Measurements from ENCODE around the gene PEPD.

The PEPD gene

GRCh38 chr19:33546656-33547055, 25.1 kb upstream of the PEPD start:
- H3K4me1 ChIP-seq: no peaks in the 10 kb centered on the region
- H3K27me3 ChIP-seq: peaks cover 0 to 22% of the 10 kb centered on the region in 2 donors
- no peak for TF ChIP-seq CTCF (IDR thresholded peaks at IDR 0.05)
- H3K4me3 ChIP-seq: no peak overlapping the region
- intact Hi-C loops (cut with DNase I; ENCODE audit: low total_unique reads): no loop called here
- H3K36me3 ChIP-seq: no peaks in the 10 kb centered on the region
- no peak for DNase-seq
- no peak overlapping the region for H3K27ac ChIP-seq
- no peaks in the 10 kb centered on the region for H3K9me3 ChIP-seq

GRCh38 chr19:33545217-33545981, 23.8 kb upstream of the PEPD start:
- DNase-seq: no peak
- intact Hi-C loops (cut with DNase I; ENCODE audit: low total_unique reads): no loop called here
- Histone ChIP-seq H3K27me3 (peaks cover 0 to 30% of the 10 kb centered on the region in 2 donors), H3K27ac (no peak overlapping the region), H3K4me1 (no peaks in the 10 kb centered on the region), H3K4me3 (no peak overlapping the region), H3K36me3 (no peaks in the 10 kb centered on the region), H3K9me3 (no peaks in the 10 kb centered on the region)
- TF ChIP-seq CTCF (IDR thresholded peaks at IDR 0.05): no peak

- H3K27ac ChIP-seq: no peak overlapping the region
- no peak overlapping the region for H3K4me3 ChIP-seq
- H3K36me3 ChIP-seq: no peaks in the 10 kb centered on the region
- no peak for DNase-seq
- no peaks in the 10 kb centered on the region for H3K9me3 ChIP-seq
- no peaks in the 10 kb centered on the region for H3K4me1 ChIP-seq
- peaks cover 0 to 34% of the 10 kb centered on the region in 2 donors for H3K27me3 ChIP-seq
- TF ChIP-seq CTCF (IDR thresholded peaks at IDR 0.05): no peak
- intact Hi-C loops (cut with DNase I; ENCODE audit: low total_unique reads): no loop called here
These were observed 13.6 kb upstream of the PEPD start for GRCh38 chr19:33535226-33535625.

- intact Hi-C loops (cut with DNase I; ENCODE audit: low total_unique reads): no loop called here
- Histone ChIP-seq H3K27ac (no peak overlapping the region), H3K4me3 (no peak overlapping the region), H3K4me1 (no peaks in the 10 kb centered on the region), H3K36me3 (no peaks in the 10 kb centered on the region), H3K9me3 (no peaks in the 10 kb centered on the region), H3K27me3 (peaks cover 0 to 52% of the 10 kb centered on the region in 2 donors)
- no peak for DNase-seq
- TF ChIP-seq CTCF (IDR thresholded peaks at IDR 0.05): no peak
These were observed 11.4 kb upstream of the PEPD start for GRCh38 chr19:33532859-33533460.

- H3K27me3 ChIP-seq: peaks cover 0 to 62% of the 10 kb centered on the region in 2 donors
- H3K4me3 ChIP-seq: no peak overlapping the region
- H3K4me1 ChIP-seq: no peaks in the 10 kb centered on the region
- DNase-seq: no peak
- intact Hi-C loops (cut with DNase I; ENCODE audit: low total_unique reads): no loop called here
- H3K36me3 ChIP-seq: no peaks in the 10 kb centered on the region
- no peak for TF ChIP-seq CTCF (IDR thresholded peaks at IDR 0.05)
- H3K27ac ChIP-seq: no peak overlapping the region
- no peaks in the 10 kb centered on the region for H3K9me3 ChIP-seq
These were observed 9.3 kb upstream of the PEPD start for GRCh38 chr19:33530842-33531241.
